ENCODE measurements around the gene DYNLT1.
"Not testable (repeated sequence)": the region's sequence is repeated elsewhere in the genome, so short reads cannot be mapped to it uniquely, and the experiment has no call there.

DYNLT1 gene

GRCh38 chr6:158654498-158654897 lies 10.0 kb upstream of the DYNLT1 start:
- H3K36me3 ChIP-seq = no peaks in the 10 kb centered on the region
- peak overlapping the region; percentile 73 for H3K4me2 ChIP-seq
- peaks cover 10% of the 10 kb centered on the region for H4K20me1 ChIP-seq
- no peak for TF ChIP-seq Cebpa-rat (IDR thresholded peaks at IDR 0.05)
- H3K9me3 ChIP-seq = no peaks in the 10 kb centered on the region
- H3K4me3 ChIP-seq = no peak overlapping the region
- H3K27ac ChIP-seq = no peak overlapping the region
- H3K27me3 ChIP-seq = peaks cover 23% of the 10 kb centered on the region
- H3K4me1 ChIP-seq = peaks cover 41% of the 10 kb centered on the region
- H3K9ac ChIP-seq = no peak overlapping the region

GRCh38 chr6:158653577-158654354 lies 9.2 kb upstream of the DYNLT1 start:
- Histone ChIP-seq H3K36me3 (no peaks in the 10 kb centered on the region), H3K27me3 (peaks cover 23% of the 10 kb centered on the region), H4K20me1 (peaks cover 17% of the 10 kb centered on the region), H3K9ac (no peak overlapping the region), H3K4me3 (no peak overlapping the region), H3K27ac (no peak overlapping the region), H3K9me3 (no peaks in the 10 kb centered on the region), H3K4me2 (peak overlapping the region; percentile 73), H3K4me1 (peaks cover 48% of the 10 kb centered on the region)
- TF ChIP-seq Cebpa-rat (IDR thresholded peaks at IDR 0.05) = no peak

- Histone ChIP-seq H3K27me3 (peaks cover 23% of the 10 kb centered on the region), H3K4me1 (peaks cover 51% of the 10 kb centered on the region), H4K20me1 (peaks cover 19% of the 10 kb centered on the region)
- H3K9me3 ChIP-seq, H3K4me2 ChIP-seq, H3K4me3 ChIP-seq, H3K27ac ChIP-seq, H3K9ac ChIP-seq, H3K36me3 ChIP-seq: not testable (repeated sequence)
Observed at GRCh38 chr6:158651981-158652737, 7.6 kb upstream of the DYNLT1 start.

GRCh38 chr6:158649289-158650143 lies 5.0 kb upstream of the DYNLT1 start, which contains the start of gene SYTL3:
TSS of gene SYTL3 (plus strand) at chr6:158650054. CDS start at chr6:158663269, 13,215 bp downstream.
- H3K4me3 ChIP-seq = no peak within 1 kb of the TSS
- H3K9ac ChIP-seq = no peak within 1 kb of the TSS
- no peaks in the 10 kb centered on the region for H3K36me3 ChIP-seq
- TF ChIP-seq Cebpa-rat (IDR thresholded peaks at IDR 0.05) = no peak
- no peaks in the 10 kb centered on the region for H3K9me3 ChIP-seq
- H4K20me1 ChIP-seq = peaks cover 18% of the 10 kb centered on the region
- H3K4me1 ChIP-seq = peaks cover 51% of the 10 kb centered on the region
- H3K27me3 ChIP-seq = peaks cover 17% of the 10 kb centered on the region
- peak within 1 kb of the TSS; percentile 87 for H3K4me2 ChIP-seq
- no peak within 1 kb of the TSS for H3K27ac ChIP-seq

- no peak overlapping the region for H3K9ac ChIP-seq
- no peak overlapping the region for H3K27ac ChIP-seq
- no peaks in the 10 kb centered on the region for H3K36me3 ChIP-seq
- H3K27me3 ChIP-seq = peaks cover 11% of the 10 kb centered on the region; the same call in 1 of the 2 replicates
- H3K9me3 ChIP-seq = no peaks in the 10 kb centered on the region
- no peak for TF ChIP-seq Cebpa-rat (IDR thresholded peaks at IDR 0.05)
- no peak overlapping the region for H3K4me3 ChIP-seq
- H3K4me1 ChIP-seq = peaks cover 44% of the 10 kb centered on the region
- H3K4me2 ChIP-seq = peak overlapping the region; percentile 87
- H4K20me1 ChIP-seq = peaks cover 16% of the 10 kb centered on the region
Observed at GRCh38 chr6:158648682-158649131, 4.2 kb upstream of the DYNLT1 start.

- Histone ChIP-seq H3K4me2 (no peak overlapping the region), H3K4me3 (no peak overlapping the region), H3K9me3 (no peaks in the 10 kb centered on the region), H3K27me3 (peaks cover 11% of the 10 kb centered on the region; the same call in 1 of the 2 replicates), H3K27ac (no peak overlapping the region), H4K20me1 (peaks cover 28% of the 10 kb centered on the region), H3K9ac (no peak overlapping the region), H3K36me3 (no peaks in the 10 kb centered on the region), H3K4me1 (peaks cover 45% of the 10 kb centered on the region)
- TF ChIP-seq Cebpa-rat (IDR thresholded peaks at IDR 0.05) = no peak
Observed at GRCh38 chr6:158647501-158647900, 3.0 kb upstream of the DYNLT1 start.

GRCh38 chr6:158646023-158646910 lies 1.7 kb upstream of the DYNLT1 start:
- Histone ChIP-seq H3K4me1 (peaks cover 45% of the 10 kb centered on the region), H3K27ac (no peak overlapping the region), H3K36me3 (0 out of 2 replicates have a peak, but pooled peaks cover 5% of the 10 kb centered on the region), H3K9ac (no peak overlapping the region), H4K20me1 (peaks cover 40% of the 10 kb centered on the region), H3K9me3 (no peaks in the 10 kb centered on the region), H3K4me2 (no peak overlapping the region), H3K4me3 (no peak overlapping the region), H3K27me3 (peaks cover 11% of the 10 kb centered on the region; the same call in 1 of the 2 replicates)
- no peak for TF ChIP-seq Cebpa-rat (IDR thresholded peaks at IDR 0.05)

GRCh38 chr6:158645064-158646022 lies 800 bp upstream of the DYNLT1 start:
- peaks cover 45% of the 10 kb centered on the region for H4K20me1 ChIP-seq
- peaks cover 11% of the 10 kb centered on the region; the same call in 1 of the 2 replicates for H3K27me3 ChIP-seq
- H3K9me3 ChIP-seq = no peaks in the 10 kb centered on the region
- H3K9ac ChIP-seq = peak overlapping the region; percentile 87; the same call in 1 of the 2 replicates
- H3K4me3 ChIP-seq = peak overlapping the region; percentile 99
- H3K36me3 ChIP-seq = peaks cover 9% of the 10 kb centered on the region
- peak overlapping the region; percentile 92 for H3K4me2 ChIP-seq
- peaks cover 41% of the 10 kb centered on the region for H3K4me1 ChIP-seq
- no peak overlapping the region for H3K27ac ChIP-seq
- no peak for TF ChIP-seq Cebpa-rat (IDR thresholded peaks at IDR 0.05)
